SK-N-SH (cell line): ENCODE data around the gene LAIR2. TPM values are rescaled to one million over a fixed set of nuclear protein-coding genes. Genes with fewer than 3 reads are reported as not detected.

Experiments
- CTCF ChIA-PET: fragments of 300-600, 350-600 bp; formaldehyde crosslinking; extraction: SDS; loops from one replicate; lab custom pipeline; 2021; lab: Yijun Ruan, JAX
- POLR2A ChIA-PET: fragments of 350-600 bp; sonication (Branson Sonifier 250); formaldehyde crosslinking; extraction: SDS; loops from one replicate; lab custom pipeline; 2020; ENCODE audit warnings: antibody characterized with exemption, inconsistent platforms; lab: Yijun Ruan, JAX
- DNase-seq: peaks from one replicate; pipeline ENCODE4 v3.0.0; 2012
- H2AFZ ChIP-seq: fragments of 200-600 bp; sonication (generic); 2 replicates; pipeline ENCODE4 v1.8.1; 2016; ENCODE audit warnings: antibody characterized with exemption, mild to moderate bottlenecking, low read depth
- H3F3A ChIP-seq: fragments of 200-600 bp; sonication (generic); replicated peaks from 2 replicates; pipeline ENCODE3; 2016; ENCODE audit warnings: antibody characterized with exemption, mild to moderate bottlenecking; ENCODE audit not compliant: insufficient read depth
- H3K27ac ChIP-seq, 2 experiments: fragments of 200-500 bp in 1 of 2; fragments of 200-600 bp in 1 of 2; sonication (Bioruptor generic) in 1 of 2; sonication (generic), shearing (Covaris generic) in 1 of 2; 2 replicates each; pipeline versions ENCODE4 v1.5.1 to v1.6.1; 2014 to 2016; ENCODE audit warnings: low read depth in 2 of 2, inconsistent platforms in 1 of 2, low read length in 1 of 2, mild to moderate bottlenecking in 1 of 2, mixed read lengths in 1 of 2
- H3K27me3 ChIP-seq: fragments of 200-600 bp; sonication (generic), shearing (Covaris generic); 2 replicates; pipeline ENCODE4 v1.6.1; 2016; ENCODE audit warnings: mixed run types; ENCODE audit not compliant: insufficient read depth
- H3K36me3 ChIP-seq, 2 experiments: fragments of 200-500 bp in 1 of 2; fragments of 200-600 bp in 1 of 2; sonication (Bioruptor generic) in 1 of 2; sonication (generic) in 1 of 2; replicated peaks in 1 of 2; 2 replicates each; pipeline versions ENCODE3 to v1.5.1; 2014 to 2016; ENCODE audit warnings: low read length in 1 of 2, mild to moderate bottlenecking in 1 of 2; ENCODE audit not compliant: insufficient read depth in 2 of 2, control insufficient read depth in 1 of 2
- H3K4me1 ChIP-seq, 2 experiments: fragments of 200-500 bp in 1 of 2; fragments of 200-600 bp in 1 of 2; sonication (Bioruptor generic) in 1 of 2; sonication (generic), shearing (Covaris generic) in 1 of 2; 2 replicates each; pipeline versions ENCODE4 v1.5.1 to v1.6.1; 2014 to 2016; ENCODE audit warnings: low read depth in 1 of 2, low read length in 1 of 2, mixed run types in 1 of 2; ENCODE audit not compliant: insufficient read depth in 2 of 2, control insufficient read depth in 1 of 2
- H3K4me2 ChIP-seq: fragments of 200-600 bp; sonication (generic), shearing (Covaris generic); 2 replicates; pipeline ENCODE4 v1.6.1; 2017; ENCODE audit warnings: mixed run types
- H3K4me3 ChIP-seq, 2 experiments: fragments of 200-500 bp in 1 of 2; fragments of 200-600 bp in 1 of 2; sonication (Bioruptor generic) in 1 of 2; sonication (generic), shearing (Covaris generic) in 1 of 2; 2 replicates each; pipeline versions ENCODE4 v1.5.1 to v1.8.1; 2014 to 2016; ENCODE audit warnings: low read depth in 2 of 2, inconsistent platforms in 1 of 2, low read length in 1 of 2, mild to moderate bottlenecking in 1 of 2, mixed read lengths in 1 of 2, moderate library complexity in 1 of 2
- H3K79me2 ChIP-seq: fragments of 200-600 bp; sonication (generic); 2 replicates; pipeline ENCODE4 v1.8.1; 2017; ENCODE audit warnings: mild to moderate bottlenecking; ENCODE audit not compliant: insufficient read depth
- H3K9ac ChIP-seq: fragments of 200-600 bp; sonication (generic); 2 replicates; pipeline ENCODE4 v1.6.1; 2017; ENCODE audit warnings: mixed run types
- H3K9me2 ChIP-seq: fragments of 200-600 bp; sonication (generic); 2 replicates; pipeline ENCODE4 v1.6.1; 2017; ENCODE audit warnings: mixed run types
- H3K9me3 ChIP-seq: fragments of 200-600 bp; sonication (generic); 2 replicates; pipeline ENCODE4 v1.6.1; 2017; ENCODE audit warnings: mixed run types, mild to moderate bottlenecking, moderate library complexity
- H4K20me1 ChIP-seq: fragments of 200-600 bp; sonication (generic); 2 replicates; pipeline ENCODE4 v1.6.1; 2017; ENCODE audit warnings: mild to moderate bottlenecking, mixed run types; ENCODE audit not compliant: insufficient read depth
- CHD2 ChIP-seq: fragments of 150-350 bp; IDR thresholded peaks from 2 replicates; pipeline ENCODE4 v1.6.1; 2018; ENCODE audit warnings: low read length; ENCODE audit not compliant: partially characterized antibody
- ELF1 ChIP-seq: IDR thresholded peaks from 2 replicates; pipeline ENCODE4 v1.4.0; 2012
- EP300 ChIP-seq, 2 experiments: IDR thresholded peaks; 2 replicates each; pipeline versions ENCODE4 v1.4.0 to v1.6.1; 2012; ENCODE audit warnings: borderline replicate concordance in 1 of 2, low read depth in 1 of 2, low read length in 1 of 2
- EZH2phosphoT487 ChIP-seq: fragments of 200-600 bp; sonication (generic); IDR thresholded peaks from 2 replicates; pipeline ENCODE4 v1.6.1; 2017; ENCODE audit warnings: low read depth, mixed run types, mild to moderate bottlenecking, antibody characterized with exemption, moderate library complexity, borderline replicate concordance
- FOSL2 ChIP-seq: IDR thresholded peaks from 2 replicates; pipeline ENCODE4 v1.4.0; 2012; ENCODE audit warnings: low read depth, mild to moderate bottlenecking, moderate library complexity, borderline replicate concordance
- FOXM1 ChIP-seq: IDR thresholded peaks from 2 replicates; pipeline ENCODE4 v1.4.0; 2012; ENCODE audit warnings: low read depth, mild to moderate bottlenecking
- GABPA ChIP-seq: IDR thresholded peaks from 2 replicates; pipeline ENCODE4 v1.4.0; 2012; ENCODE audit warnings: low read depth, mild to moderate bottlenecking
- GATA2 ChIP-seq: sonication (generic); formaldehyde crosslinking; IDR thresholded peaks from 2 replicates; pipeline ENCODE4 v1.5.0; 2020; ENCODE audit warnings: mild to moderate bottlenecking, missing genetic modification reagents
- MEF2A ChIP-seq: IDR thresholded peaks from 2 replicates; pipeline ENCODE4 v1.4.0; 2012; ENCODE audit warnings: low read depth, borderline replicate concordance
- NFIC ChIP-seq: IDR thresholded peaks from 2 replicates; pipeline ENCODE4 v1.4.0; 2012; ENCODE audit warnings: borderline replicate concordance
- PBX3 ChIP-seq: IDR thresholded peaks from 2 replicates; pipeline ENCODE4; 2012
- POLR2AphosphoS5 ChIP-seq: IDR thresholded peaks from 2 replicates; pipeline ENCODE4 v1.6.1; 2012; ENCODE audit warnings: low read depth, low read length
- RAD21 ChIP-seq: IDR thresholded peaks from 2 replicates; pipeline ENCODE4 v1.6.1; 2012; ENCODE audit warnings: mild to moderate bottlenecking, low read length
- RCOR1 ChIP-seq: fragments of 150-350 bp; IDR thresholded peaks from 2 replicates; pipeline ENCODE4 v1.6.1; 2017; ENCODE audit warnings: antibody characterized with exemption, low read length
- RFX5 ChIP-seq: IDR thresholded peaks from 2 replicates; pipeline ENCODE4 v1.6.1; 2012; ENCODE audit warnings: mild to moderate bottlenecking, improper control_type of control experiment, low read length
- RXRA ChIP-seq: IDR thresholded peaks from 2 replicates; pipeline ENCODE4 v1.4.0; 2012; ENCODE audit warnings: low read depth, mild to moderate bottlenecking, borderline replicate concordance
- SMC3 ChIP-seq: IDR thresholded peaks from 2 replicates; pipeline ENCODE4 v1.6.1; 2012; ENCODE audit warnings: low read depth, low read length, improper control_type of control experiment
- TCF12 ChIP-seq: IDR thresholded peaks from 2 replicates; pipeline ENCODE4 v1.4.0; 2012
- YY1 ChIP-seq: IDR thresholded peaks from 2 replicates; pipeline ENCODE4 v1.4.0; 2012; ENCODE audit warnings: low read depth, mild to moderate bottlenecking
- WGBS: methylation state at CpG from one replicate; pipeline ENCODE4 v1.1.6; 2017; ENCODE audit warnings: low lambda C conversion rate; 5-methylcytosine and 5-hydroxymethylcytosine counted together
- polyA plus RNA-seq, 3 experiments: library from polyadenylated mRNA; depleted of rRNA; stranded (reverse); fragments of >200 nt; gene quantifications; 2 replicates each; pipeline ENCODE4 v1.2.3, GENCODE V29; 2012
- TF ChIP-seq, protein P1 (sequence below): fragments of 200-600 bp; sonication (generic); IDR thresholded peaks from 2 replicates; pipeline ENCODE4 v1.6.1; 2017; ENCODE audit warnings: antibody characterized with exemption, mild to moderate bottlenecking, moderate library complexity
- TF ChIP-seq, protein P2 (sequence below): IDR thresholded peaks from 2 replicates; pipeline ENCODE4 v1.4.0; 2012; ENCODE audit warnings: low read depth

Gene LAIR2
- polyA plus RNA-seq, 1 of the 3 experiments (the other 2 are of a cell fraction) = not detected

DNA sequence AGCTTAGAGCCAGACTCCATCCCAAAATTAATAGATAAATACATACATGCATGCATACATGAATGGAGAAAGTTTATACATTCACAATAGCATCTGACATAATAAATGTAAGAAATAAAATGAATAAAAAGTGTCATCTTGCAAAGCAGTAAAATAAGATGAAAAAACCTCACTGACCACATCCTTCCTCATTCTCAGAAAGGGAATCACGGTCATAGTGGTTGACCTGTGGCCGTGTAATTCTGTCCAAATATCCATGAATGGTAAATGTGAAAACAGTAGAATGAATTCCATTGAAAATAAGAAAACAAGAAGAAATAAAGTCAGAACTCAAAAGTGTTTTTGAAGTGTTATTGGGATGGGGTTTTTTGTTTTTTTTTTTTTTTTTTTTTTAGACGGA is 19.7 kb upstream of the LAIR2 start:
- Histone ChIP-seq H3K9me3 (no peaks in the 10 kb centered on the region), H3K9ac (no peak overlapping the region), H3K4me2 (no peak overlapping the region), H3K4me3 (no peak overlapping the region), H2AFZ (no peak overlapping the region), H3K9me2 (no peaks in the 10 kb centered on the region), H3K4me1 (no peaks in the 10 kb centered on the region), H3K27me3 (peaks cover 51% of the 10 kb centered on the region), H4K20me1 (no peaks in the 10 kb centered on the region), H3K36me3 (no peaks in the 10 kb centered on the region), H3K27ac (no peak overlapping the region), H3K79me2 (no peaks in the 10 kb centered on the region), H3F3A (peaks cover 5% of the 10 kb centered on the region)
- CTCF ChIA-PET = interaction anchor here (2.7 to 3.0 kb wide), 2 partner anchors 13 to 27 kb away, joined by 7 to 13 read pairs; no protein-coding TSS in a partner anchor
- POLR2A ChIA-PET = no interaction called here
- DNase-seq = no peak
- WGBS = 44% methylated on average over 3 of the region's 3 CpGs
- TF ChIP-seq RAD21 (no peak), RCOR1 (no peak)

DNA sequence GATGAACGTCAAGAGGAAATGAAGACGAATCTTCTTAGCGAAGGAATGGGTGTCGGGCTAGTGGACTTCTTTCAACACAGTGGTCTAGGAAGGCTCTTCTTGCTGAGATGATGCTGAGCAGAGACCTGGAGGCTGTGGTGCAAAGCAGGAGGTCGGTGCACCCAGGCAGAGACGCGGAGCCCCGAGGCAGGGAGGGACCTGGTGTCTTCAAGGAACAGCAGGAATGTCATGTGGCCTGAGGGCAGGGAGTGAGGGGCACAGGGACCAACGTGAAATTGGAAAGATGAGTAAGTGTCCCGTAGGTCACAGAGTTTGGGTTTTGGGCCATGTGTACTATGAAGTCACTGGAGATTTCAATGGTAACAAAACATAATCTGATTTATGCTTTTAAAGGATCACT is 18.2 kb upstream of the LAIR2 start:
- no peaks in the 10 kb centered on the region for H3K9me3 ChIP-seq
- H3K79me2 ChIP-seq = no peaks in the 10 kb centered on the region
- no peaks in the 10 kb centered on the region for H3K9me2 ChIP-seq
- DNase-seq = no peak
- CTCF ChIA-PET = no interaction called here
- no peak overlapping the region for H3K4me2 ChIP-seq
- H3K27ac ChIP-seq = no peak overlapping the region
- no peaks in the 10 kb centered on the region for H3K36me3 ChIP-seq
- no peak overlapping the region for H3K4me3 ChIP-seq
- H4K20me1 ChIP-seq = no peaks in the 10 kb centered on the region
- no peak overlapping the region for H3K9ac ChIP-seq
- H3K4me1 ChIP-seq = no peaks in the 10 kb centered on the region
- 11% methylated on average over 10 of the region's 10 CpGs for WGBS
- peaks cover 5% of the 10 kb centered on the region for H3F3A ChIP-seq
- TF ChIP-seq ELF1 (no peak), RXRA (no peak), GABPA (no peak), FOXM1 (no peak), PBX3 (no peak), RCOR1 (no peak)
- TF ChIP-seq, all 33 proteins: peak for 0
- H3K27me3 ChIP-seq = peaks cover 55% of the 10 kb centered on the region
- H2AFZ ChIP-seq = no peak overlapping the region
- POLR2A ChIA-PET = no interaction called here

- POLR2A ChIA-PET = no interaction called here
- Histone ChIP-seq H3F3A (no peaks in the 10 kb centered on the region), H3K27me3 (peaks cover 56% of the 10 kb centered on the region), H3K27ac (no peak overlapping the region), H3K4me2 (no peak overlapping the region), H2AFZ (no peak overlapping the region), H4K20me1 (no peaks in the 10 kb centered on the region), H3K9ac (no peak overlapping the region), H3K9me2 (no peaks in the 10 kb centered on the region), H3K79me2 (no peaks in the 10 kb centered on the region), H3K9me3 (no peaks in the 10 kb centered on the region), H3K4me3 (no peak overlapping the region), H3K36me3 (no peaks in the 10 kb centered on the region), H3K4me1 (no peaks in the 10 kb centered on the region)
- TF ChIP-seq YY1 (no peak), FOSL2 (no peak), MEF2A (no peak), POLR2AphosphoS5 (no peak), SMC3 (no peak), NFIC (no peak), CHD2 (no peak), GATA2 (CRISPR knock-in tag) (no peak), GABPA (no peak), TCF12 (no peak), EP300 (IDR thresholded peaks at IDR 0.05; ENCODE audit: borderline replicate concordance in 1 of 2, low read depth in 1 of 2, low read length in 1 of 2) (no peak), RFX5 (no peak), EZH2phosphoT487 (no peak)
- TF ChIP-seq, protein P1, sequence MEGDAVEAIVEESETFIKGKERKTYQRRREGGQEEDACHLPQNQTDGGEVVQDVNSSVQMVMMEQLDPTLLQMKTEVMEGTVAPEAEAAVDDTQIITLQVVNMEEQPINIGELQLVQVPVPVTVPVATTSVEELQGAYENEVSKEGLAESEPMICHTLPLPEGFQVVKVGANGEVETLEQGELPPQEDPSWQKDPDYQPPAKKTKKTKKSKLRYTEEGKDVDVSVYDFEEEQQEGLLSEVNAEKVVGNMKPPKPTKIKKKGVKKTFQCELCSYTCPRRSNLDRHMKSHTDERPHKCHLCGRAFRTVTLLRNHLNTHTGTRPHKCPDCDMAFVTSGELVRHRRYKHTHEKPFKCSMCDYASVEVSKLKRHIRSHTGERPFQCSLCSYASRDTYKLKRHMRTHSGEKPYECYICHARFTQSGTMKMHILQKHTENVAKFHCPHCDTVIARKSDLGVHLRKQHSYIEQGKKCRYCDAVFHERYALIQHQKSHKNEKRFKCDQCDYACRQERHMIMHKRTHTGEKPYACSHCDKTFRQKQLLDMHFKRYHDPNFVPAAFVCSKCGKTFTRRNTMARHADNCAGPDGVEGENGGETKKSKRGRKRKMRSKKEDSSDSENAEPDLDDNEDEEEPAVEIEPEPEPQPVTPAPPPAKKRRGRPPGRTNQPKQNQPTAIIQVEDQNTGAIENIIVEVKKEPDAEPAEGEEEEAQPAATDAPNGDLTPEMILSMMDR = no peak
- TF ChIP-seq, protein P2, sequence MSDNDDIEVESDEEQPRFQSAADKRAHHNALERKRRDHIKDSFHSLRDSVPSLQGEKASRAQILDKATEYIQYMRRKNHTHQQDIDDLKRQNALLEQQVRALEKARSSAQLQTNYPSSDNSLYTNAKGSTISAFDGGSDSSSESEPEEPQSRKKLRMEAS = no peak
- CTCF ChIA-PET = no interaction called here
- DNase-seq = no peak
- 36% methylated on average over 5 of the region's 5 CpGs for WGBS
Measured at GRCh38 chr19:54485851-54486250, 16.8 kb upstream of the LAIR2 start.
